Measurements from ENCODE around the gene PTPRN2. TPM values are rescaled to one million over a fixed set of nuclear protein-coding genes. Genes with fewer than 3 reads are reported as not detected.

The PTPRN2 gene
- total RNA-seq, 2 donors from 2014 or later: 26.1 to 55.5 TPM

- 72% methylated on average over 11 of the region's 14 CpGs for WGBS
- Histone ChIP-seq H3K27me3 (replicated peaks; ENCODE audit: insufficient read depth) (no peaks in the 10 kb centered on the region), H3K4me1 (replicated peaks) (no peaks in the 10 kb centered on the region), H3K4me3 (no peak overlapping the region), H3K9me3 (no peaks in the 10 kb centered on the region), H3K27ac (no peak overlapping the region), H3K36me3 (no peaks in the 10 kb centered on the region)
- TF ChIP-seq POLR2AphosphoS5 (IDR thresholded peaks at IDR 0.05): no peak
- TF ChIP-seq POLR2A (IDR thresholded peaks at IDR 0.05): no peak
- TF ChIP-seq CTCF (IDR thresholded peaks at IDR 0.05): no peak
- intact Hi-C loops (cut with DNase I): no loop called here
- DNase-seq (ENCODE audit: low spot score): no peak
Measured at GRCh38 chr7:157927313-157927925, 660.2 kb downstream of the PTPRN2 start.

GRCh38 chr7:157926521-157927150 is 661.0 kb downstream of the PTPRN2 start:
- Histone ChIP-seq H3K4me3 (no peak overlapping the region), H3K27me3 (replicated peaks; ENCODE audit: insufficient read depth) (no peaks in the 10 kb centered on the region), H3K27ac (no peak overlapping the region), H3K4me1 (replicated peaks) (no peaks in the 10 kb centered on the region), H3K9me3 (no peaks in the 10 kb centered on the region), H3K36me3 (no peaks in the 10 kb centered on the region)
- DNase-seq (ENCODE audit: low spot score): no peak
- intact Hi-C loops (cut with DNase I): no loop called here
- 42% methylated on average over 16 of the region's 16 CpGs for WGBS
- no peak for TF ChIP-seq CTCF (IDR thresholded peaks at IDR 0.05)
- no peak for TF ChIP-seq POLR2A (IDR thresholded peaks at IDR 0.05)
- no peak for TF ChIP-seq POLR2AphosphoS5 (IDR thresholded peaks at IDR 0.05)

DNA sequence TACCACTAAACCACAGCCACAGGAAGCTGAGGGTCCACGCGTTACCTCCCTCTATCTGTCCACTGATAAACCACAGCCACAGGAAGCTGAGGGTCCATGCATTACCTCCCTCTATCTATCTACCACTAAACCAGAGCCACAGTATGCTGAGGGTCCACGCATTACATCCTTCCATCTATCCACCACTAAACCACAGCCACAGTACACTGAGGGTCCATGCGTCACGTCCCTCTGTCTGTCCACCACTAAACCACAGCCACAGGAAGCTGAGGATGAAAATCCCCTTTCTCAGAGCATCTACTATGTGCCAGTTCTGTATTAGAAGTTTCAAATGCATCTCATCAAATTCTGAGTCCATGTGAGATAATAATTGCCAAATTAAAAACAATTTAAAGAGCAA is 661.5 kb downstream of the PTPRN2 start:
- WGBS: 69% methylated on average over 5 of the region's 5 CpGs
- Histone ChIP-seq H3K4me3 (no peak overlapping the region), H3K4me1 (replicated peaks) (no peaks in the 10 kb centered on the region), H3K9me3 (no peaks in the 10 kb centered on the region), H3K27me3 (replicated peaks; ENCODE audit: insufficient read depth) (no peaks in the 10 kb centered on the region), H3K36me3 (no peaks in the 10 kb centered on the region), H3K27ac (no peak overlapping the region)
- intact Hi-C loops (cut with DNase I): no loop called here
- no peak for TF ChIP-seq CTCF (IDR thresholded peaks at IDR 0.05)
- TF ChIP-seq POLR2A (IDR thresholded peaks at IDR 0.05): no peak
- TF ChIP-seq POLR2AphosphoS5 (IDR thresholded peaks at IDR 0.05): no peak
- no peak for DNase-seq (ENCODE audit: low spot score)

DNA sequence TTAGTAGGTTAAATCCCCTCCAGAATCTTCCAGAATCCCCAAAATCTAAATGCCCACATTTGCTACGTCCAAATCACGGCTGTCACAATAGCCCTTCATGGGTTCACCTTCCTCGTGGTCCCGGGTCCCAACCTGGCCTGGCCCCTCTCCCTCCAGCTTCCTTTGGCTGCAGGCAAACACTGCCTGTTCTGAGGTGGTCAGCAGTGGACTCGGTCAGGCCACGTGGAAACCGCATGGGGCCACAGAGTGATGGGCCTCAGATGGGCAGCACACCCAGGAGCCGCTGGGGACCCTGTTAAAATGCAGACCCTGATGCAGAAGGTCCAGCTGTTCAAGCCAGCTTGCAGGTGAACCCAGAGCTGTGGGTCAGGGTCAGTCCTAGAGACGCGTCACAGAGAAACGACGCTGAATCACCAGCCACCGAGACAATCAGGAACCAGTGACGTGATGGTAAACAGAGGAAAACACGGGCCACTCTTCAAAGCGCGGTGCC is 662.2 kb downstream of the PTPRN2 start:
- no peak for TF ChIP-seq CTCF (IDR thresholded peaks at IDR 0.05)
- TF ChIP-seq POLR2AphosphoS5 (IDR thresholded peaks at IDR 0.05): no peak
- no peak for TF ChIP-seq POLR2A (IDR thresholded peaks at IDR 0.05)
- Histone ChIP-seq H3K4me3 (no peak overlapping the region), H3K4me1 (replicated peaks) (no peaks in the 10 kb centered on the region), H3K9me3 (no peaks in the 10 kb centered on the region), H3K27me3 (replicated peaks; ENCODE audit: insufficient read depth) (no peaks in the 10 kb centered on the region), H3K27ac (no peak overlapping the region), H3K36me3 (no peaks in the 10 kb centered on the region)
- intact Hi-C loops (cut with DNase I): no loop called here
- 88% methylated on average over 17 of the region's 17 CpGs for WGBS
- DNase-seq (ENCODE audit: low spot score): no peak
